Measurements from ENCODE around the gene ILF2.
"Not testable (repeated sequence)": the region's sequence is repeated elsewhere in the genome, so short reads cannot be mapped to it uniquely, and the experiment has no call there.

Gene ILF2

DNA sequence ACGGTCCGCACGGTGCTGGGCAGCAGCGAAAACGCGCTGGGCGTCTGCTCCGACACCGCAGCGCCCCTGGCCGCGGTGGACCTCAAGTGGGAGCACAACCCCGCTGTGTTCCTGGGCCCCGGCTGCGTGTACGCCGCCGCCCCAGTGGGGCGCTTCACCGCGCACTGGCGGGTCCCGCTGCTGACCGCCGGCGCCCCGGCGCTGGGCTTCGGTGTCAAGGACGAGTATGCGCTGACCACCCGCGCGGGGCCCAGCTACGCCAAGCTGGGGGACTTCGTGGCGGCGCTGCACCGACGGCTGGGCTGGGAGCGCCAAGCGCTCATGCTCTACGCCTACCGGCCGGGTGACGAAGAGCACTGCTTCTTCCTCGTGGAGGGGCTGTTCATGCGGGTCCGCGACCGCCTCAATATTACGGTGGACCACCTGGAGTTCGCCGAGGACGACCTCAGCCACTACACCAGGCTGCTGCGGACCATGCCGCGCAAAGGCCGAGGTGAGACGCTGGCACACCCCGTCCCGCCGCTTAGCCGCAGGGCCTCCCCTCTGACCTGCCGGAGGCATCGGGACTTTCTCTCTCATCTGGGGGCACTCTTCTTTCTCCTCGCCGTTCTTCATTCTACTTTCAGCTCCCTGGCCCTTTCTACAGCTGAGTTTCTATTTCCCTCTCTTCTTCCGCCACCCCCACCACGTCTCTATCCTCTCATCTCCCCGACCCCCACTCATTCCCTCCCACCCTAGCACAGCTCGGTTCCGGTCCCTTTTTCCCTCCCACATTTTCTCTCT lies 8.7 kb upstream of the ILF2 start:
- DNase-seq (ENCODE audit: low read depth in 2 of 2): no peak

DNA sequence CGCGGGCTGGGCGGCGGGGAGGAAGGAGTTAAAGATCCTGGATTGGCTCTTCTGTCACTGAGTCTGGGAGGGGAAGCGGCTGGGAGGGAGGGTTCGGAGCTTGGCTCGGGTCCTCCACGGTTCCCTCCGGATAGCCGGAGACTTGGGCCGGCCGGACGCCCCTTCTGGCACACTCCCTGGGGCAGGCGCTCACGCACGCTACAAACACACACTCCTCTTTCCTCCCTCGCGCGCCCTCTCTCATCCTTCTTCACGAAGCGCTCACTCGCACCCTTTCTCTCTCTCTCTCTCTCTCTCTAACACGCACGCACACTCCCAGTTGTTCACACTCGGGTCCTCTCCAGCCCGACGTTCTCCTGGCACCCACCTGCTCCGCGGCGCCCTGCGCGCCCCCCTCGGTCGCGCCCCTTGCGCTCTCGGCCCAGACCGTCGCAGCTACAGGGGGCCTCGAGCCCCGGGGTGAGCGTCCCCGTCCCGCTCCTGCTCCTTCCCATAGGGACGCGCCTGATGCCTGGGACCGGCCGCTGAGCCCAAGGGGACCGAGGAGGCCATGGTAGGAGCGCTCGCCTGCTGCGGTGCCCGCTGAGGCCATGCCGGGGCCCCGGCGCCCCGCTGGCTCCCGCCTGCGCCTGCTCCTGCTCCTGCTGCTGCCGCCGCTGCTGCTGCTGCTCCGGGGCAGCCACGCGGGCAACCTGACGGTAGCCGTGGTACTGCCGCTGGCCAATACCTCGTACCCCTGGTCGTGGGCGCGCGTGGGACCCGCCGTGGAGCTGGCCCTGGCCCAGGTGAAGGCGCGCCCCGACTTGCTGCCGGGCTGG lies 7.9 kb upstream of the ILF2 start, which contains the start of gene NPR1:
TSS of gene NPR1 (plus strand) at position 170 of the 818 bp plus-strand sequence. CDS start at position 591, 421 bp downstream.
- DNase-seq (ENCODE audit: low read depth in 2 of 2): no peak

DNA sequence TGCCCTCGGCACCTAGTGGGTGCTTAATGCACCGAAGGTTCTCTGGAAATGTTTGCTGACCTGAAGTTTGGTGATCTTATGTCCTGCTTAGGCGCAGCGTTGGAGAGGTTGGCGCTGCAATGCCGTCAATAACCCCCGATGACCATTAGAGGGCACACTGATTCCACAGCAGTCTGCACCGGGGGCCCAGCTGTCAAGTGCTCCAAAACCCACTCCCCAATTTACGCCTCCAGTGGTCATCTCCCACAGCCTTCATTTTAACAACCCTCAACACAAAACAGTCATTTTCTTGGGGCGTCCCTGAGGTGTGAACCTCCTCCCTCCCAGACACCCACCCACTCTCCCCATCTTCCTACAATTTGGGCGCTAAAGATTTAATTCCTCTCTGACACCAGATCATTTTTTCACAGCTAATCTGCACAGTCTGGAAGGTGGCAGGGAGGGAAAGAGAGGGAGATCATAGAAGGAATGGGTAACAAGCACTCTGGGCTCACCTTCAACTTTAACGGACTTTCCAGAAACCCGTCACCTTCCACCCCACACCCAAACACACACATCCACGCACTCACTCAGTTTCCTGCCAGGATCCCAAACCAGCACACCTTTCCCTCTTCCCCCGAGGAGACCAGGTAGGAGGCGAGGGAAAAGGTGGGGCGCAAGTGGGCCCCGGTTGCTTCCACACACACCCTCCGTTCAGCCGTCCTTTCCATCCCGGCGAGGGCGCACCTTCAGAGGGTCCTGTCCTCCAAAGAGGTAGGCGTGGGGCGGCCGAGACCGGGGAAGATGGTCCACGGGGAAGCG lies 7.1 kb upstream of the ILF2 start:
- DNase-seq (ENCODE audit: low read depth in 2 of 2): no peak

DNA sequence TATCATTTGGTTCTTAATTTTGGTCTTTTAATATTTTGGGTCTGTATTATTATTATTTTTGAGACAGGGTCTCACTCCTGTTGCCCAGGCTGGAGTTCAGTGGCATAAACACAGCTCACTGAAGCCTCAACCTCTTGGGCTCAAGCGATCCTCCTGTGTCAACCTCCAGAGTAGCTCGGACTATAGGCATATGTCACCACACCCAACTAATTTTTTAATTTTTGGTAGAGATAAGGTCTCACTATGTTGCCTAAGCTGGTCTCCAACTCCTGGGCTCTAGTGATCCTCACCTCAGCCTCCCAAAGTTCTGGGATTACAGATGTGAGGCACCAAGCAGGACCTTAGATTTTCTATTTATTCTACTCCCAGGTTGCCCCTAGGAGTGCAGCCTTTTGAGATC lies 2.7 kb upstream of the ILF2 start:
- DNase-seq (ENCODE audit: low read depth in 2 of 2): no peak

DNA sequence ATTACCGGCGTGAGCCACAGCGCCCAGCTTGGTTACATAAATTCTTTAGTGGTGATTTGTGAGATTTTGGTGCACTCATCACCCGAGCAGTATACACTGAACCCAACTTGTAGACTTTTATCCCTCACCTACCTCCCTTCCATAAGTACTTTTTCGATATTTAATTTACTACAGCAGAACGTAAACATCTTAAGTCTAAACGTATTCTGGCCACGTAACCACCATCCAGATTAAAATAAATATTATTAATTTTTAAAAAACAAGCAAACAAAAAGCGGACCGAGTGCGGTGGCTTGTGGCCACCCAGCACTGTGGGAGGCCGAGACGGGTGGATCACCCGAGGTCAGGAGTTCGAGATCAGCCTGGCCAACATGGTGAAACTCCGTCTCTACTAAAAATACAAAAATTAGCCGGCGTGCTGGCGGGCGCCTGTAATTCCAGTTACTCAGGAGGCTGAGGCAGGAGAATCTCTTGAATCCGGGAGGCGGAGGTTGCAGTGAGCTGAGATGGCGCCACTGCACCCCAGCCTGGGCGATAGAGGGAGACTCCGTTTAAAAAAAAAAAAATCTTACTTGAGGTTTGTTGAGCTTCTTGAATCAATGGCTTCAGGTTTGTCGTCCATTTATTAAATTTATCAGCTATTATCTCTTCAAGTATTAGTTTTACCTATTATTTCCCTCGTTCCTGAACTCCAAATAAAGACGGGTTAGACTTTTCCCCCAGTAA lies 998 bp upstream of the ILF2 start:
- DNase-seq (ENCODE audit: low read depth in 2 of 2): not testable (repeated sequence)

DNA sequence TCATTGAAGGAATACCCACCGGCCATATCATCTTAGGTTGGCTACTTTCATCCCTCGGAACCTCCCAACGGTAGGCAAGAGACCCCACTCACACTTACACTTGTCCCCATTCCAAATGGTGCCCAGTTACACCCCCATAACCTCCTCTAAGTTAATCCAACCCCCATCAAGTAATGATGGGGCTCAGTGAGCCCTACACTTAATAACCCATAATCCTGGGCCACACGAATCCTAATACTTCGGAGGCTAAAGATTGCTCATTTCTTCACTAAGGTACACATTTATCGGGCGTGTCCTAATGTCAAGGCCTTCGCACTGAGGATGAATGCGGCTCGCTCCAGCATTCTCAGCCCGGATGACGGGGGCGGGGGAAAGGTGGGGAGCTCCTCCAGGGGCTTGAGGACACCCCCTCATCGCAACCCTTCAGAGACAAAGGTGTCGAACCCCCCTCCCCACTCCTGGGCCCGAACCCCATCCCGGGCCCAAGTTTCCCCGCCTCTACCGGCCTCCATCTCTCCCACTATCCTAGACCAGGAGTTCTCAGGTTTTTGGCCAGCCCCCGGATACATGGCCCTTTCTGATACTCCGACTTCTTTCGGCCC lies 435 bp downstream of the ILF2 start:
- no peak for DNase-seq (ENCODE audit: low read depth in 2 of 2)

DNA sequence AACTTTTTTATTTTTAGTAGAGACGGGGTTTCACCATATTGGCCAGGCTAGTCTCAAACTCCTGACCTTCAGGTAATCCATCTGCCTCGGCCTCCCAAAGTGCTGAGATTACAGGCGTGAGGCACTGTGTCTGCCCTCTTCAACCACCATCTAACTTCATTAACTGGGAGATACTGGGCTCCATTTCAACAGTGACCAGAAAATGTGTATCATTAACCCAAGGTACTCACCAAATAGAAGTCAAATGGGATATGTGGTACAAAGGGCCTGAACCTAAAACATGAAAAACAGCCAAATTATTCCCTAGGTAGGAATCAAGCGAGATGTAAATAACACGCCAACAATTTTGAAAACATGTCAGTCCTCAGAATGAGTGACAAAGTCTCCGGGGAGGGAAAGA lies 1.2 kb downstream of the ILF2 start:
- no peak for DNase-seq (ENCODE audit: low read depth in 2 of 2)

DNA sequence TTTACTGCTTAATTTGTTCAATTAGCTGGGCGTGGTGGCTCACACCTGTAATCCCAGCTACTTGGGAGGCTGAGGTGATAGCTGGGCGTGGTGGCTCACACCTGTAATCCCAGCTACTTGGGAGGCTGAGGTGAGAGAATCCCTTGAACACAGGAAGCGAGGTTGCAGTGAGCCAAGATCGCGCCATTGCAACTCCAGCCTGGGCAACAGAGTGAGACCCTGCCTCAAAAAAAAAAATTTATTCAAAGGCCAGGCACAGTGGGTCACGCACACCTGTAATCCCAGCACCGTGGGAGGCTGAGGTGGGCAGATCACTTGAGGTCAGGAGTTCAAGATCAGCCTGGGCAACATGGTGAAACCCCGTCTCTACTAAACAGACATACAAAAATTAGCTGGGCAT lies 2.1 kb downstream of the ILF2 start:
- not testable (repeated sequence) for DNase-seq (ENCODE audit: low read depth in 2 of 2)

DNA sequence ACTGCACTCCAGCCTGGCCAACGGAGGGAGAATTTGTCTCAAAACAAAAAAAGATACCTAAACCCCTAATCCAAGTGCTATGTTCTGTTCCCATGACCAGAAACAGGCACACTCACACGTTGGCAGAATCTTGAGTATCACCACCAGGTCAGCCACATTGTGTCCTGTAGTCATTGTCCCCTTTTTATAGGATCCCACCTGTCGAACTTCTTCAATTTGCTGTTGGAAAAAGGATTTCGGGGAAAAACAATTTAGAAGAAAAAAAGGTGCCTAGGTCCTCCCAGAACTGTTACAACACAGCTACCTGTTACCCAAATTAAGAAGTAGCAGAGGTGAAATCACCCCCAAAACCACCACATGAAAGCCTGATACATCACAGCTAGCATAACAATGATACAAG lies 3.4 kb downstream of the ILF2 start:
- no peak for DNase-seq (ENCODE audit: low read depth in 2 of 2)

DNA sequence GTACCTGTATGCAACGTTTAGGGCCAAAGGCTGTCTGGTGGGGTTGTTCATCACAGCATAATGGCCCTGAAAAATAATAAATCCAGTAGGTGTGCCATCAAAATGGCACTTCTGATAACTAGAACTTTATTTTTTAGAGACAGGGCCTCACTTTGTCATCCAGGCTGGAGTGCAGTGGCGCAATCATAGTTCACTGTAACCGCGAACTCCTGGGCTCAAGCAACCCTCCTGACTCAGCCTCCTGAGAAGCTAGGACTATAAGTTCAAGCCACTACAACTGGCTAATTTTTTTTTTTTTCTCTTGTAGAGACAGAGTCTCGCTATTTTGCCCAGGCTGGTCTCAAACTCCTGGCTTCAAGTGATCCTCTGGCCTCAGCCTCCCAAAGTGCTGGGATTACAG lies 7.6 kb downstream of the ILF2 start:
- no peak for DNase-seq (ENCODE audit: low read depth in 2 of 2)

DNA sequence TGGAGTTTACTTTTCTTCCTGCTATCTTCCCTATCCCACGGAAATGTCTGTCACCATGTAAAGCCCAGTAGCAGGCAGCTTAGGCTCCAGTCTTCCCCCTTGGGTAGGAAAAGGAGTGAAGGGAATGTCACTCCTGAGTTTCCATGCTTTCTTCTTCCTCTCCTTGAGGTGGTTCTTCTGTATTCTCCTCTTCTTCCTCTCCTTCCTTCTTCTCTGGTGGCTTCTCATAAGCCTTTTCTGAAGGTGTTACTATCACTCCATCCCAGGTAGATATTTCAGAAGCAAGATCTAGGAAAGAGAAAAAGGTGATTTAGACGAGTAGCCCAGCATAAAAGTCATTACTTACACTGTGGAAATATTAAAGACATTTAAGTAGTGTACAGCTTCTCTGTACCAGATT lies 8.5 kb downstream of the ILF2 start:
- no peak for DNase-seq (ENCODE audit: low read depth in 2 of 2)

DNA sequence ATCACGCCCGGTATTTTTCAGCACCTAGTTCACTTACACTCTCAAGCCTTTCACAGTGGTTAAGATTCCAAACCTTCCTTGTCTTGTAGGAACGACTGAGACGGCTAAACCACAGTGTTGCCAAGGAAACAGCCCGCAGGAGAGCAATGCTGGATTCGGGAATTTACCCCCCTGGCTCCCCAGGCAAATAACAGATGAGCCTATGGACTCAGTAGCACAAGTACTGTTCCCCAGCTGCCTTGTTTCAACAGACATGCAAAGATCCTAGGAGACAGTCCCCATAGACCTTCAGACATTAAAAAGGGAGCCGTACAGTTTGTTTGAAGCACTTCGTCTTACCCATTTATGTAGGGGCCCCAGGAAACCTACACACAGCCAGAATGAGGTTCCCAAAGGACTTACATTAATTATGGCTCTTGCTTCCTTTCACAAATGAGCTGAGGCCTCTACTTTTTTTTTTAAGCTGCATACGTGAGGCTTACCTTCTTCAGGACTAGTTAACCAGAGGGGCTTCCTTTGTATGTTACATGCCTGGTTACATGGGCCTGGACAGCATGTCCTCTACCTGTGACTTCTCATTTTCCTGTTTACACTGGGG lies 9.6 kb downstream of the ILF2 start:
- DNase-seq (ENCODE audit: low read depth in 2 of 2): no peak

DNA sequence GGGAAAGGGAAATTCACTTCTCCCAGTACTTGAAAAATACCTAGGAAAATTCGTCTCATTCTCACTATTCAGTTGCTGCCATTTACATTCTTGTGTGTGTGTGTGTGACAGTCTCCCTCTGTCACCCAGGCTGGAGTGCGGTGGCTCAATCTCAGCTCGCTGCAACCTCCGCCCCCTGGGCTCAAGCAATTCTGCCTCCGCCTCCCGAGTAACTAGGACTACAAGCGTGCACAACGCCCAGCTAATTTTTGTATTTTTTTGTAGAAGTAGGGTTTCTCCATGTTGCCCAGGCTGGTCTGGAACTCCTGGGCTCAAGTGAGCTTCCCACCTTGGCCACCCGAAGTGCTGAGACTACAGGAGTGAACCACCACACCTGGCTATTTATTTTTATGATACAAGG lies 11.1 kb downstream of the ILF2 start:
- no peak for DNase-seq (ENCODE audit: low read depth in 2 of 2)

DNA sequence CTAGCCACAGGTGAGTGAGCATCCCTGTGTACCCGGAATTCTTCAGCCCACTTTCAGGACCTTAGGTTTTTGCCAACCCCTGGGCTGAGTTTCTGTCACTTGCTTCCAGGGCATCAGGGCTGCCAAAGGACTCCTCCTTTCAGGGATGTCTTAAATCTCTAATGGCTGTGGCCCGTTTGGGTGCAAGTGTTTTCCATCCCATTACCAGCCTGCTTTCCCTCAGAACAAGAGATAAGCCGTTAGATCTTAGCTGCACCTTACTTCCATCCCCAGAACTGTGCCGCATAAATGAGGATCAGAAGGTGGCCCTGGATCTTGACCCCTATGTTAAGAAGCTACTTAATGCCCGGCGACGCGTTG lies 11.6 kb downstream of the ILF2 start:
- no peak for DNase-seq (ENCODE audit: low read depth in 2 of 2)

DNA sequence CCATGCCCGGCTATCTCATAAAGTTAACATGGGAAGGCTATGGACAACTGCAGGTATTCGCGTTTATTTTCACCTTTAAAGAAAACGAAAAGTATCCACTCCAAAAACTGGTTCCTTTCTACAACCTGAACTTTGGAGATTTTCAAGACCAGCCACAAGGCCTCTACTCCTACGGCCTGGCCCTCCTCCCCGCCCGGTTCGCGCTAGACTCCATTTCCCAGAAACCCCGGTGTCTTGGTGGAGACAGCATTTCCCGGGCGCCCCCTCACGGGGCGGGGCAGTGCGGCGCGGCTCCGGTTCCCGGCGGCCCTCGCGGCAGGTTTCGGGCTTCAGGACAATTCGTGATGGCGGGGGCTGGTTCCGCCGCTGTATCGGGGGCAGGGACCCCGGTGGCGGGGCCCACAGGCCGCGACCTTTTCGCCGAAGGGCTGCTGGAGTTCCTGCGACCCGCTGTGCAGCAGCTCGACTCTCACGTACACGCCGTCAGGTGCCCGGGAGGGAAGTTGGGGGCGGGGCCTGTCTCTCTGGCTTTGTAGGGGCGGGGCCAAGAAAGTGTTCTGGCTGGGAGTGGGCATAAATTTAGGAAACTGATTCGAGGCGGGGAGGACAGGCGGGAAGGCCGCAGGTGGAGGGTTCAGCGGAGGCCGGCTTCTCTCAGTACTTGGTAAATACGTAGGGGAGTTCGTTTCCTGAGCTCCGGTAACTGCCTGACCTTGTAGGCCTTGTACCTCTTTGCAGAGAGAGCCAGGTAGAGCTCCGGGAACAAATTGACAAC lies 12.2 kb downstream of the ILF2 start, which contains the start of gene SNAPIN:
TSS of gene SNAPIN (plus strand) at position 304 of the 775 bp plus-strand sequence. CDS start at position 345, 41 bp downstream.
- peak; percentile 60 to 70 for DNase-seq (ENCODE audit: low read depth in 2 of 2)

DNA sequence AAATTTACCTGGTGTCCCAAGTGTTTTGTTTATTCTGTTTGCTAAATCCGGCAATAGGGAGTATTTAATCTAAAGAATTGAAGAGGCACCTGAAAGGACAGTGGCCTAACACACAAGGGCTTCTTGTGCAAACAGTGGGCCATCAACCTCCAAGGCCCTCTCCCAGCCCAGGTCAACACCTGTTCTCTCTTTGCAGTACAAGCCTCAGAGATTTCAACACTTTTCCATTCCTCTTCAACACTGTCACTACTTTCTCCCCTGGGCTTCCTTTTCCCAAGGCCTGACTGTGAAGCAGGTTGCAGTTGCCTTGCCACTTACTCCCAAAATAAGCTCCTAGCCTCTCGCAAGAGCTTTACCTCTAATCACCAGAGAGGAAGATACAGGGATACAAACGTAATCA lies 15.5 kb downstream of the ILF2 start:
- DNase-seq (ENCODE audit: low read depth in 2 of 2): no peak

DNA sequence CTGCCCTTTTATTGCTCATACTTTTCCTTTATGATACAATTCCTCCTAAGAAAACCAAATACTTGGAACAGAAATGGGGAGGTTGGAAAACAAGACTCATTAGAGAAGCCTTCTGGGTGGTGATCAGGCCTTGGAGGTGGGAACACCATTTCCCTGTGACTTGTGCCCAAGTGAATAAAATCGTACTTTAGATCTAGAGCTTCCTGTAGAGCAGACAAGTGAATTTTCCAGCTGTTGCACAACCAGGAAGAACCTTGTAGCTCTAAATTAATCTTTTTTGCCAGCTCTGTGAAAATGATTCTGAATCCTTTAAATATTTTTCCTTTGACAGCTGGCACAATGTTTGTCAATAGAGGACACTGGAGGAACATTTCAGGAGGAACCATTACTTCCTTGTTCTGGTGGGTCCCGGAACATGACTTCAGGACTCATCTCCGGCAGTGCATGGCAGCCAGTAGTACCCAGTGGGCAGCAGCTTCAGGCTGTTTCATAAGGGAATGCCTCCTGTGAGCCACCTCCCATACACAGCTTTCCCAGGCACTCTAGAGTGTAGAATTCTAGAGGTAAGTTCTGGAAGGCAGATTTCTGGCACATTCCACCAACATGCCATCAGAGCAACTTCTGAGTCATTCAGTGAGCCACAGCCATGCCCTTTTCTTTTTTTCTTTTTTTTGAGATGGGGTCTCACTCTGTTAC lies 17.8 kb downstream of the ILF2 start:
- DNase-seq (ENCODE audit: low read depth in 2 of 2): no peak

DNA sequence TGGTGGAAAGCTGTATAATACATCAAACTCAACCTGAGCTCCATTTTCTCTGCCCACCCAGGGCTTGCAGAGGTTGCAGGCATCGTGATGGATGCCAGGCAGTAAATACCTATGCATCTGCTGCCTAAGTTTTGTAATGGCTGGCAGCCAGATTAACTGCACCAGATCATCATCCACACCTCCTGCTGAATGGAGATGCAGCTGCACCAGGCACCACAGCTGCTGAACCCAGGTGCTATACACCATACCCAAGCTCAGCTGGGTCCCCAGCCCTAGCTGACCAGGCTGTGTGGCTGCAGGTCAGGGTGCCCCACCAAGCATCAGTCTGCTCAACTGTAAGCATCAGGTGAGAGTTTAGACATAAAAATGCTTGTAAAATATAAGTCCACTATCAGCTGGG lies 19.0 kb downstream of the ILF2 start:
- no peak for DNase-seq (ENCODE audit: low read depth in 2 of 2)

DNA sequence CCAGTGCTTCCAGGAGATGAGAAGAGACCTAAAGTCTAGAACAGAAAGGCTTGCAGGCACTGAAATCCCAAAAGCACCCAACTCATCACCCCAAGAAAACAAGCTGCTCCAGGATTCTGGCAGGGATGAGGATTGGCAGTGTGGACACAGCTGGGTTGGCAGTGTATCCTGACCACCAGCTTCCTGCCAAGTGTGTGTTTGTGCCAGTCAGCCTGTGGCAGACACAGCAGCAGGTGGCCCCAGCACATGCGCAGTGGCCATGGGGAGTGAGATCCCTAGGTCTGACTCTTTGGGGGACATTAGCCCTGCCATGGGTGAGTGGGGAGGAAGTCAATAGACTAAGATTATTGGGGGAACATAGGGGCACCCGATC lies 20.9 kb downstream of the ILF2 start:
- DNase-seq (ENCODE audit: low read depth in 2 of 2): no peak

Data from fibroblast of skin of left biceps (primary cell).